CD4-positive, alpha-beta T cell treated with Interleukin-10 for 1 hour (primary cell): ENCODE measurements around the gene SSR3.
"Not testable (repeated sequence)": the region's sequence is repeated elsewhere in the genome, so short reads cannot be mapped to it uniquely, and the experiment has no call there.

ENCODE experiments used
- DNase-seq: peaks from one replicate; pipeline ENCODE4 v3.0.0-alpha.2; 2020

SSR3 gene

DNA sequence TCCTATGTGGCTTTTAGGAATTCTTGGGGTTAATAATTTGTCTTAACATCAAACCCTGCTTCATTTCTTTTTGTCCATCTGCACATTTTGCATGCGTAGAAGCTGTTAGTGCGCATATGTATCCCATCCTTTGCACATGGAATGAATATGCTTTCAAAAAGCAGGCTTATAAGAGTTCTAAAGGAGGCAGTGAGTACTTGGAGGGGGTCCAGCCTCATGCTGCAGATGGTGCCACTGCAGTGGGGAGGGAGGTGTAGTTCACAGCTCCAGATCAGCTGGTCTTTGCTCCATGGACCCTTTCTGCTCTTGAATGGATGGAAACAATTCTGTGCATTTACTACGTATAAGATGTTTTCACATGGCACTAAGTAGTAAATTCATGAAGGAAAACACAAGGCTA, 20.7 kb upstream of the SSR3 start:
- no peak for DNase-seq

DNA sequence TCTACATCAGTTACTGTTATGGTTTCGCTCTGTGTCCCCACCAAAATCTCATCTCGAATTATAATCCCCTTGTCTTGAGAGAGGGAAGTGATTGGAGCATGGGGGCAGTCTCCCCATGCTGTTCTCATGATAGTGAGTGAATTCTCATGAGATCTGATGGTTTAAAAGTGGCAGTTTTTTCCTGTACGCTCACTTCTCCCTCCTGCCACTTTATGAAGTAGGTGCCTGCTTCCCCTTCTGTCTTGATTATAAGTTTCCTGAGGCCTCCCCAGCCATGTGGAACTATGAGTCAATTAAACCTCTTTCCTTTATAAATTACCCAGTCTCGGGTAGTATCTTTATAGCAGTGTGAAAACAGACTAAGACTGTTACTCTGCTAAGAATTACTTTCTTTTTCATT, 15.0 kb upstream of the SSR3 start:
- not testable (repeated sequence) for DNase-seq

DNA sequence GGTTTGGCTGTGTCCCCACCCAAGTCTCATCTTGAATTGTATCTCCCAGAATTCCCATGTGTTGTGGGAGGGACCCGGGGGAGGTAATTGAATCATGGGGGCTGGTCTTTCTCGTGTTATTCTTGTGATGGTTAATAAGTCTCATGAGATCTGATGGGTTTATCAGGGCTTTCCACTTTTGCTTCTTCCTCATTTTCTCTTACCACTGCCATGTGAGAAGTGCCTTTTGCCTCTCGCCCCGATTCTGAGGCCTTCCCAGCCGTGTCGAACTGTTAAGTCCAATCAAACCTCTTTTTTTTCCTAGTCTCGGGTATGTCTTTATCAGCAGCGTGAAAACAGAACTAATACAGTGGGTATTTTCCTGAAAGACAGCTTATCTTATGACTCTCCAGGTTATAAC, 14.1 kb upstream of the SSR3 start:
- DNase-seq = not testable (repeated sequence)

DNA sequence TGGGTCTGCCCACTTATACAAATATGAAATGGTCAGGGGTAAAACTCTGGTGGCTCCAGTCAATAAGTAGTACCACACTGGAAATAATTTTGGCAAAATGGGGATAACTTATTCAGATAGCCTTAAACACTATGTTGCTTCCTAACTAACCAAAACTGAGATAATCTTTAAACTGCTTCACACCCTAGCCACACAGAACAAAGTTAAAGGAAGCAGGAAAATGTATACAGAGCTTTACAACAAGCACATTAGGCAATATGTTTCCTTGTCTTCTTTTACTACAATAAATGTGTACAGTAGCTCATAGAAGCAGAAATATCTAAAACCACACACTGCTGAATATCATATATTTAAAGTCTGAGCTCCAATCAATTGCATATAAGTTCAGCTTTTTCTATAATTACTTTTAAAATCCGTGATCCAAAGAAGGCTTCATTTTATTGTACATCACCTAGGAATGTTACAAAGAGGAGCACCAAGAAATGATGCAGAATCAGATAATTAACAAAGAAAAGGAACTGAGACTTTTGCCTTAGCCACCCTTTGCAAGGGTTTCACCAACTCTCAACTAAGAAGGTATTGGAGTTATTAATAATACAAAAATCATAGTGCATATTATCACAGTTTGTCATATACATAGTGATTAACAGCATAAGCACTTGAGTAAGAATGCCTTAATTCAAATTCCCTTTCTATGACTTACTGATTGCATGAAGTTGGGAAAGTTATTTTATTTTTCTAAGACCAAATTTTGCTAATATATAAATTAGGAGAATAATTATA, 9.2 kb upstream of the SSR3 start:
- no peak for DNase-seq

DNA sequence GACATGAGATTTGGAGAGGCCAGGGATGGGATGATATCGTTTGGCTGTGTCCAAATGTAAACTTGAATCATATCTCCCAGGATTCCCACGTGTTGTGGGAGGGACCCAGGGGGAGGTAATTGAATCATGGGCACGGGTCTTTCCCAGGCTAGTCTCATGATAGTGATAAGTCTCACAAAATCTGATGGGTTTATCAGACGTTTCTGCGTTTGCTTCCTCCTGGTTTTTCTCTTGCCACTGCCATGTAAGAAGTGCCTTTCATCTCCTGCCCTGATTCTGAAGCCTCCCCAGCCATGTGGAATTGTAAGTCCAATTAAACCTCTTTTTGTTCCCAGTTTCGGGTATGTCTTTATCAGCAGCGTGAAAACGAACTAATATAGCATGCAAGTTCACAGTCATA, 7.6 kb upstream of the SSR3 start:
- not testable (repeated sequence) for DNase-seq

DNA sequence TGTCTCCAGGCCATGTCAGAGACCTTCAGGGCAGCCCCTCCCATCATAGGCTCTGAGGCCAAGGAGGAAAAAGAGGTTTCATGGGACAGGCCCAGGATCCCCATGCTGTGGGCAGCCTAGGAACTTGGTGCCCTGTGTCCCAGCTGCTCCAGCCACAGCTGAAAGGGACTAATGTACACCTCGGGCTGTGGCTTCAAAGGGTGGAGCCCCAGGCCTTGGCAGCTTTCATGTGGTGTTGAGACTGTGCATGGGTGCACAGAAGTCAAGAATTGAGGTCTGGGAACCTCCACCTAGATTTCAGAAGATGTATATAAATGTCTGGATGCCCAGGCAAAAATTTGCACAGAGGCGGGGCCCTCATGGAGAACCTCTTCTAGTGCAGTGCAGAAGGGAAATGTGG, 6.6 kb upstream of the SSR3 start:
- DNase-seq = no peak

DNA sequence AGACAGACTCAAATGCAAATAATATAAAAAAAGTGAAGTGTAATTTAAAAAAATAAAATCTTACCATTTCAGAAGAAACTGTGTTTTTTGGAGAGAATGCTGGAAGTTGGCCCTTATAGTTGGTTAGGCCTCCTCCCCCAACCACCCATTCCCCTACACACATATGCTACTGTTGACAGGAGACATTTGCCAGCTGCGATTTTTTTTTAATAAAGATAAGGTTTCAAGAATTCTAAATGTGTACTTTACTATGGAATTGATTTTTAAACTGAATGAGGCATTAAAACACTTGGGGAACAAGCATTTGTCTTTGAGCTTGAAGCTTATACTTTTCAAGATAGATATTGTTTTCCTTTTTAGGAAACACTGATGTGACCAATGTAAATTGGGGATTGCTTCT, 4.4 kb upstream of the SSR3 start:
- DNase-seq = no peak

DNA sequence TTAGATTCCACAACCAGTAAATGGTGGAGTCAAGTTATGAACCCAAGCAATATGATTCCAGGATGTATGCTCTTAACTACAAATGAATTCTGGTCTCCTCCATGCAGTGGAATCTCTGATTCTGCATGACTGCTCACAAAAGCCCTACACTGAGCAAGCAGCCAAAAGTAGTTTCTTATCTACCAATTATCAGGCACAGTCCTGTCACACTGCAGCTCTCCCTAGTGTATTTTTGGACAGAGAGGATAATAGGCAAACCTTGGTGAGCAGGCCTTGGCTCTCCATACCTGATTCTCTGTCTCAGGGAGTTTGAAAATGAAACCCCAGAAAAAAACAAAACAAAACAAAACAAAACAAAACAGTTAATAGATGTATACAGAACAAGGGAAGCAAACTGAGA, 3.5 kb upstream of the SSR3 start:
- DNase-seq = no peak

DNA sequence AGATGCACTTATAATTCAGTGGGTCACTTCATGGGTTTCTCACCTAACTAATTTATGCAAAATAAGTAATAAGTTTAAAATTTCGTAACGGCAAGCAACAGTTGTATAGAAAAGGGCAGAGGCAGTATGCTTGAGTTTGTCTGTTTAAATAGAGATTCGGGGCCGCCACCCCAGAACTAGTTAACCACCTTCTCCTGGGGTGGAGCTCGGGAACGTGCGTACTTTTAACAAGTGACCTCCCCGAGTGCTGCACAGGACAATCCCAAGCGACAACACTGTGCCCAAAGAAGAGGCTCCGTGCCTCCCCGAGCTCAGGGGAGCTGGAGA, 439 bp downstream of the SSR3 start:
- no peak for DNase-seq

DNA sequence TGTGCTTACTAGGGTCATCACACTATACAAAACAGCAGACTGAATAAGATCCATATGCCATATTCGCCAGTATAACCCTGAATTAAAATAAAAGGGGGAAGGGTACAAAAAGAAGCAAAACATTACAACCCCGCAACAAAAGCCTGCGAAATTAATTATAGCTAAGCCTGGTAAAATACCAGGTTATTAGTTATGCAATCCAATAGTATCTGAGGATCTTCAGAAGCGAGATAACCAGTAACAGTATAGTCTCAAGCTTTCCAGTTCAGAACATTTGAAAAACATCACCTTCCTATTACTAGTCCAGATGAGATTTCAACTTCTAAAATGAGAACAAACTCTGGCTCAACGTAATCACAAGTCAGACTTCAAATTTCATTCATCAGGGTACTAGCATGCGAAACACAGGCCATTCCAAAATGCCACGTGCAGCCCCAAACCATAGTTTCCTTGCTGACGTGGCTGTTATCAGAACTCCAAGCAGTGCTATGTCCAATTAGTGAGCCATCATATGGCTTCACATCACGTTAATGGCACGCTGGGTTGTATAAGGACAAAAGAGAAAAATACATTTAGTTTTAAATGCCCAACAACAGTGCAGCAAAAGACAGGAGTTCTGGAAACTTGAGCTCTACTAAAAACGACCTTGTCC, 1.1 kb downstream of the SSR3 start:
- no peak for DNase-seq

DNA sequence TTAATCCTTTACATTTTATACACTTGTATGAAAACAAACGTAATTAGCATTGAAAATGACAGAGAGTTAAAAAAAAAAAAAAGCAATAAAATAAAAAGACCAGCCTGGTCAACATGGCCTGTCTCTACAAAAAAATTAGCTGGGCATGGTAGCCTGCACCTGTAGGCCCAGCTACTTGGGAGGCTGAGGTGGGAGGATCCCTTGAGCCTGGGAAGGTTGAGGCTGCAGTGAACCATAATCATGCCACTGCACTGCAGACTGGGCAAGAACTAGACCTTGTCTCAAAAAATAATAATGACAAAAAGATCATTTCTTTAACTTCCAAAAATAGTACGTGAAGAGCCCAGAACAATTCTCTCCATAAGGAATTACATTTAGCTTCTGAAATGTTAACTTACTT, 1.9 kb downstream of the SSR3 start:
- no peak for DNase-seq

DNA sequence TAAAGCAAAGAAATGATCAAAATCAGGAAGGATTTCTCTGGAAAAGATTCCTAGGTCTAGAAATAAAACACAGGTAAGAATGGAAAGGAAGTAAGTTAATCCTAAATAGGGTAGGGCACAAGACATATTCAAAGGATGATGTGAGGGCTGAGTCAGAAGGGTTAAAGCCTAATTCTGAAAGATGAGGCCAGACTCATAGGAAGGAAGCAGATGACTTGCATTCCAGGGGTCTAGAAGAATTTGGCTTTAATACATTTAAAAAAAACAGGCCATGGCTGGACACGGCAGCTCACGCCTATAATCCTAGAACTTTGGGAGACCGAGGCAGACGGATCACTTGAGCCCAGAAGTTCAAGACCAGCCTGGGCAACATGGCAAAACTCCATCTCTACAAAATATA, 3.2 kb downstream of the SSR3 start:
- DNase-seq = no peak

DNA sequence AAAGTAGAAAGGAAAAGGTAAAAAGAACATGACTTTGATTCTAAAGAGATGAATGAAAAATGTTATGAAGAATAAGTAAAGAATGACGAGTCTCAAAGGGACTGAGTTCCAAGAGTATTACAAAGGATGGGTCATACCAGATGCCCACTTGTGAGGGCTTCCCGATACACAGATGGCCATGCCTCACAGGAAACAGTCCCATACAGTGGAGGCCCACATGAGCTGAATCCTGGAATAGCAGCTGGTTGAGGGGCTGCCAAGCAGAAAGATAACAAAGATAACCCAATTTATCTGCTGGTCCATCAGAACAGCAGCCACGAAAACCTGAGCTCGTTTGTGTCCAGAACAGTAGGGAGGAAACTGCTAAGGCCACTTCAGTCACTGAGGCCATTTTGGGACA, 3.7 kb downstream of the SSR3 start:
- DNase-seq = no peak

DNA sequence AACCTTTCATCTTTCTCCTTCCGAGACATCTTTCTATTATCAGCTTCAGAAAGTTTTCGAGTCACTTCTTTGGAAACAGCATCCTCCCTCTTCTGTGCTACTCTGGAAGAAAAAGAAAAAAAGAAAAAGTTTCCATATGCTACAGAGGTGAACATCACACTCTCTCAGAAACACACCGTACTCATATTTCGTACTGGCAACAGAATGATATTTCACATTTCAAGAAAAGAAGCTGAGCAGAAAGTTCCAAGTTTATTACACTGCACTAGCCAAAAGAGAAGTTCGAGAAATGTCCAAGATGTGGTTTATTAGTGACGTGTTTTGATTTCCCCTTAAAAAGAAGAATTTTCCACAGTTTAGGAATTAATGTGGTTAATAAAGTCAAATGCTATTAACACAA, 6.0 kb downstream of the SSR3 start:
- DNase-seq = no peak

DNA sequence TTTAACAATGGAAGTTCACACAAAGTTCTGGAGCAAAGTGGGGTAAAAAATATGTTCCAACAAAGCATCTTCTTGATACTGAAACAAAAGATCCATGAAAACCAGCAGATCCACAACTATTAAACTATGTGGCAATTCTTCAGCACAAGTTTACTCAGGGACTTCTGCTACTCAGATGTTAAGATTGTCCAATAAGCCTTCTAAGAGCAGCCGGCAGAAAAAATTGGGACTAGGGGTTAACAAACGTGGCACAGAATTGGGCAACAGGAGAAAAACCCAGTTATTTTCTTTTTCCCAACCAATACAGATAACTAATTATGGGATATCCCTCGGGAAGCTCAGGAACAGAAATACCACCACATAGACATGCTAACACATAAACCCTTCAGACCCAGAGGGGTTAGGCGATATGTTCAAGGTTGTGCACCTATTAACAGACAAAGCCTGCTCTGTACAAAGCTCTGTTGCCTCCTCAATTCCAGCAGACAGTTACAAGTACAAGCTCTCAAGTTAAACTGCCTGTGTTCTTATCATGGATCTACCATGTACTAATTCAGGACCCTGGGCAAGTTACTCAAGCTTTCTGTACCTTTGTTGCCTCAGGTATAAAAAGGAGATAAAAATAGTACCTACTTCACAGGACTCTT, 6.8 kb downstream of the SSR3 start:
- DNase-seq = no peak

DNA sequence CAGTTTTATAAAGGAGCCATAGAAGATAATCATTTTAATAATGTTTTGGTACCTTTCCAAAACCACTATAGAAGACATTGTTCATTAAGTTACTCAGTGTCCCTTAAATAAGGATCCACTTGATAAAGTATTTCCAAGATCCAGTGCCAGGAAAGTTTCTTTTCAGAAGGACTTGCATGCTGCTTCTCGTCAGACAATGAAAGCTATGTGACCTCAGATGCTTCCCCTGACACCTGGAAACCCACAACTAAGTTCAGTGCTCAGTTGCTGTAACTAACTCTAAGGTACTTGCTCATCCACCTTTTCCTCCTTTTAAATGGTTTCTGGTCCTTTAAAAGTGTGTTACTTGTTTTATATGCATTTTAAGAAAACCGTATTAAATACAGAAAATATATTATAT, 7.3 kb downstream of the SSR3 start:
- DNase-seq = no peak

DNA sequence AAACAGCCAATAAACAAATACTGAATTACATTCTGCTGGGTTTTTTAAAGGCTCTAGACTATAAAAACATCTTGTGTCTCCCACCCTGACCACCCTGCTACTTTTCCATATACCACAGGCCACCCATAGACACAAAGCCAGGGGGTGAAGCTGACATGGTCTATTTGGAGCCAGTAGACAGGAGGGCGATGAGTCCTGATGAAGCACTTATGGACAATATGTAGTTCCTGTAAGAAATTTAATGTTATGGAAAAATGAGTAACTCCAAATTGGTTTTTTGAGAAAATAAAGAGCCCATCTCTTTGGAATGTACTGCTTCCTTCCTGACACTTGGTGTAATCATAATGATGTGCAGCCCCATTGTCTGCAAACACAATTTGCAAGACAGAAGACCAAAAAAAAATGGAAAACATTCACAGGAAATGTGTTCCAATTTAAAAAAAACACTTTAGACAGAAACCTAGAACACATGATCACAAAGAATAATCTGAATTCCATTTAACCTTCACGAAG, 11.8 kb downstream of the SSR3 start:
- DNase-seq = no peak

DNA sequence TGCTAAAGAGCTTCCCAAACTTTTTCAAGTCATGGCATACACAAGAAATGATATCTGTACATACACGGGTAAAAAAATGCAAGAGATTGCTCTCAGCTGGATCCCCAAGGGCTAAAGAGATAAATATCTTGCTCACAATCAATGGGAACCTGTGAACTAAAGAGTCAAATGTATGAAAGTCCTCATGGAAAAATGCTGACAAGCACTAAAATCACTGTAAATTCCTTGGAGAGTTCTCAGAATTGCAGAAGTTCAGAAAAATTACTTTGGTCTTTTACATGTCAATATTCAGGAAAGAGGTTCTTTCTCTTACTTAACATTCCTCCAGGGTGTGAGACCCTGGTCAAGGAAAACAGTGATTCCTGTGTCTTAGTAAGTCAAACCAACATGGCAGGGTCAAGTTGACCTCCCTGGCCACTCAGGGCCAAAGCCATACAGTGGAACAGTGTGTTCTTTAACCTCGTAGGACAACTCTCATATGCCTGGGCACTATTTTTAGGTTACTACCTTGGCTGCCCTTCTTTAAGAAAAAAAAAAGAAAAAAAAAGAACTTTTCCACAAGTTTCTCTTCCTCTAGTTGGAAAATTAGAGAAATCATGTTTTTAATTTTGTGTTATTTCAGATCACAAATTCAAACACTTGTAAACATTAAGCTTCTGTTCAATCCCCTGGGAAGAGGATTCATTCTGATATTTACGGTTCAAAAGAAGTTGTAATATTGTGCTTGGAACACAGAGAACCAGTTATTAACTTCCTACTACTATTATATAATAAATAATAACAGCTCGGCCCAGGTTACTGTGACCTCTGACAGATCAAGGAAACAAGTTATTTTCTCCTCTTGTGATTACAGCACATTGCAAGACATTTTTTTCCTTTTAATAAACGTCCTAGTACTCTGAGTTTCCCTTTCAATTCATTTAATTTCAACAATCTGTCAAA, 12.5 kb downstream of the SSR3 start:
- no peak for DNase-seq

DNA sequence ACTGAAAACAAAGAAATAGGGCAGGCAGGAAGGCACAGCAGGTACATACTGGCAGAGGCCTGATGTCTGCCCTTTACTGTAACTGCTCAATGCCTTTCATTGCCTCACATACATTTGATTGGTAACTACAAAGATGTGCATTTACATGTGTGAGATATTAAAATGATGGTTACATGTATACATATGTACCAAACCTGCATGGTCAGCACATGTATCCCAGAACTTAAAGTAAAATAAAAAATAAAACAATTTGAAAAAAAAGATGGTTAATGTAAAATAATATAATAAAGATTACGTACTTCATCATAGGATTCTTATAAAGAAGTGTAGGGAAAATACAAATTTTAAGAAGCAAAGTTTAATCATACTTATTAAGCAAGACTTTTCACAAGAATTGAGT, 15.1 kb downstream of the SSR3 start:
- no peak for DNase-seq

DNA sequence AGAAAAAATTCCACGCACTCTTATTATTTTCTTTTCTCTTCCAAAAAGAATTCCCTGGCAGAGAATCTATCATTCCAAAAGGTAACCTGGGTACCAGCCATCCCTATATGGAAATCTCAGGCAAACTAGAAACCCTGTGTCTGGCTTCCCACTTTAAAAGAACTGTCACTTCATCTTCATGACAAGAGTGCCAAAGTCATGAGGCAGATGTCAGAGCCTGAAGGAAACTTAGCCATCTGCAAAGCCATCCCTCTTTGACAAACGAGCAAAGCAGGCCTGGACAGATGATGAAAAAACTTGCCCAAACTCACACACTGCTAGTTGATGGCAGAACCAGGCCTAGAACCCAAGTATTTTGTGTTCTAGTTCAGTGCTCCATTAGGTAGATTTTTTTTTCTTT, 15.9 kb downstream of the SSR3 start:
- DNase-seq = no peak

DNA sequence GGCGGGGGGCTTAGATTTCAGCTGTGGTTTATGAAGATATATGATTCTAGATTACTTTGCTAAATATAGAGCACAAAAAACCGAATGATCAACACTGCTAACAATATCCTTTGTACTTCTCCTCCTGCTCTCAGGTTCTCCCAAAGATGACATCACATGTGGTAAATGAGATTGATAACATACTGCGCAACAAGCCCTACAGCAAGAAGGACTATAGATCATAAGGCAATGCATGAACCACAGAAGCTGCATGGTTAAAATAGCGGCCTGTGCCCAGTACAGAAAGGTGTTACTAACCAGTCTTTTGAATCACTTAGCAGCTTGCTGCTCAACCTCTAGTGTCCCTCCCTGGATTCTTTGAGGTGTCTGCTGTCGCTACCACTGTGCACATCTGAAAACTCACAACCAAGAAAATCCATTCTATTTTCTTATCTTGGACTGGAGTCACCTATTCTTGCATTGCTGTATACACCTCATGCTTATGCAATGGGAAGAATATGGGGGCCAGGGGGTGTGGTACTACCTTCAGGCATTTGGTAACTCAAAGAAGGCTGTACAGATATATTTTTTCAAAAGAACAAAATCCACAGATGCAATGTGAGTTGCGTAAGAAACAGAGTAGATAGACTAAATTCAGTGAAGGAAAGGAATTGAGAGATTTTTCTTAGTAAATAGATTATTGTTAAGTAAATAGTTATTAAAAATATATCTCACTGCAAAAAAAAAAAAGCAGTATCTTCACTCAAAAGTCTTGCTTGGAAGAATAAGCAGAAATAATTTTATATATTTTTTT, 18.2 kb downstream of the SSR3 start:
- DNase-seq = no peak

DNA sequence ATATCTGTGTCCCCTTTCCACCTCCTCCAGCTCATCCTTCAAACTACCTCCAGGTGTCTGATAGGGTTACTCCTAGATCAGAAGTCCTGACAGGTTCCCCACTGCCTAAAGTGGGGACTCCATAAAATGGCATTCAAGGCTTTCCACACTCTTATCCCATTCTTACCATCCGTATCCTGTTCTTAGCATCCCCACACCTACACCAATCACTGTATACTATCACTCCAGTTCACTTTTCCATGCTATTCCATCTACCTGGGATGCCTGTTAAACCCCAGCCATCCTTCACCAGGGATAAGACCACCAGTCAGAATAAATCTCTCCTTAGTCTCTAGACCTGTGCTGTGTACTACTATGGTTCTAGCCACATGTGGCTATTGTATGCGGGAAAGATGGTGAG, 19.1 kb downstream of the SSR3 start:
- DNase-seq = no peak
